ENCODE results near the gene C1orf167. TPM values are rescaled to one million over a fixed set of nuclear protein-coding genes. Genes with fewer than 3 reads are reported as not detected.

The C1orf167 gene
- total and polyA plus RNA-seq, 2 donors from 2014 or later, result 1.9 to 4.2 TPM

DNA sequence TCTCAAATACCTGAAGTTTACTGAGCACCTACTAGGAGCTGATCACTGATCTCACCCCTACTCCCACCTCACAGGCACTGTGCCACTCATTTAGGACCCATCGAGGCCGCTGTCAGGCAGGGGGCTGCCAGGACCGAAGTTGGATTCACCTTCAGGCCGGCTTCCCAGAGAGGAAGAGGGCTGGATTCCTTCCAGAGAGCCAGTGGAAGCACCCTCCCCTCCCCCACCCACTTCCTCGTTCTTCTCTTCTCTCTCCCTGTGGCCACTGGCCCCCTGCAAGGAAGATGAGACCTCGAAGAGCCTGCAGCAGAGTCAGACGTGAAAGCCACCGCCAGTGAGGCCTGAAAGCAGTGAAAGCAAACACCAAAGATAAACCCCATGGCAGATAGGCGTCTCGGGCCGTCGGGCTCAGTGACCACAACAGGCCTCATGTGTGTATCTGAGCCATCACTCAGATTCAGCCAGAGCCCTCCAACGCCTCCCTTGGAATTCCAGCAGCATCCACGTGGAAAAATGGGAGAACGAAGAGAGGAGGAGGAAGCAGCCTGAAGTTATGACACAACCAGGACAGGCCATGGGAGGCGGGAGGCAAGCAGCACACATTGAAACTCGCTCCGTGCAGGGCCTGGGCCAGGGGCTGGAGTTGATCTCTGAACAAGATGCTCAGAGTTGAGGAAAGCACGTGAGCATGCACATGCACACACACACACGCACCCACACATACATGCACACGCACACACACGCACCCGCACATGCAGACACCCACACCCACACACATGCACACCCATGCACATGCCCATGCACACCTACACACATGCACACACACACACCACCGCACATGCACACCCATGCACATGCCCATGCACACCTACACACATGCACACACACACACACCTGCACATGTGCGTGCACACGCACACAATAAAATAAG is 32.2 kb upstream of the C1orf167 start:
- no peak overlapping the region for H3K4me3 ChIP-seq (ENCODE audit: low read length in 3 of 3)
- no peaks in the 10 kb centered on the region for H3K27me3 ChIP-seq (ENCODE audit: control insufficient read depth, insufficient read depth, low read length)
- no peak overlapping the region for H3K27ac ChIP-seq (ENCODE audit: low read depth in 2 of 2, low read length in 2 of 2)
- TF ChIP-seq, protein P1, sequence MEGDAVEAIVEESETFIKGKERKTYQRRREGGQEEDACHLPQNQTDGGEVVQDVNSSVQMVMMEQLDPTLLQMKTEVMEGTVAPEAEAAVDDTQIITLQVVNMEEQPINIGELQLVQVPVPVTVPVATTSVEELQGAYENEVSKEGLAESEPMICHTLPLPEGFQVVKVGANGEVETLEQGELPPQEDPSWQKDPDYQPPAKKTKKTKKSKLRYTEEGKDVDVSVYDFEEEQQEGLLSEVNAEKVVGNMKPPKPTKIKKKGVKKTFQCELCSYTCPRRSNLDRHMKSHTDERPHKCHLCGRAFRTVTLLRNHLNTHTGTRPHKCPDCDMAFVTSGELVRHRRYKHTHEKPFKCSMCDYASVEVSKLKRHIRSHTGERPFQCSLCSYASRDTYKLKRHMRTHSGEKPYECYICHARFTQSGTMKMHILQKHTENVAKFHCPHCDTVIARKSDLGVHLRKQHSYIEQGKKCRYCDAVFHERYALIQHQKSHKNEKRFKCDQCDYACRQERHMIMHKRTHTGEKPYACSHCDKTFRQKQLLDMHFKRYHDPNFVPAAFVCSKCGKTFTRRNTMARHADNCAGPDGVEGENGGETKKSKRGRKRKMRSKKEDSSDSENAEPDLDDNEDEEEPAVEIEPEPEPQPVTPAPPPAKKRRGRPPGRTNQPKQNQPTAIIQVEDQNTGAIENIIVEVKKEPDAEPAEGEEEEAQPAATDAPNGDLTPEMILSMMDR (IDR thresholded peaks at IDR 0.05; ENCODE audit: borderline replicate concordance, extremely low read depth, insufficient read depth), result no peak
- no peaks in the 10 kb centered on the region for H3K9me3 ChIP-seq (ENCODE audit: control insufficient read depth in 2 of 3, insufficient read depth in 1 of 3, low read length in 3 of 3)
- DNase-seq (peak in 4 of 5 donors; percentile 81 to 87 (median 84)), FAIRE-seq (no peak)
- H3K36me3 ChIP-seq (ENCODE audit: control insufficient read depth in 2 of 3, insufficient read depth in 3 of 3, low read length in 3 of 3), result no peaks in the 10 kb centered on the region
- intact Hi-C loops (cut with DNase I), result no loop called here
- H3K9ac ChIP-seq (ENCODE audit: low read length in 3 of 3), result no peak overlapping the region
- H3K4me1 ChIP-seq (ENCODE audit: control insufficient read depth in 2 of 3, insufficient read depth in 2 of 3, low read depth in 1 of 3, low read length in 3 of 3), result peaks cover 0 to 11% (median 2%) of the 10 kb centered on the region in 3 donors

DNA sequence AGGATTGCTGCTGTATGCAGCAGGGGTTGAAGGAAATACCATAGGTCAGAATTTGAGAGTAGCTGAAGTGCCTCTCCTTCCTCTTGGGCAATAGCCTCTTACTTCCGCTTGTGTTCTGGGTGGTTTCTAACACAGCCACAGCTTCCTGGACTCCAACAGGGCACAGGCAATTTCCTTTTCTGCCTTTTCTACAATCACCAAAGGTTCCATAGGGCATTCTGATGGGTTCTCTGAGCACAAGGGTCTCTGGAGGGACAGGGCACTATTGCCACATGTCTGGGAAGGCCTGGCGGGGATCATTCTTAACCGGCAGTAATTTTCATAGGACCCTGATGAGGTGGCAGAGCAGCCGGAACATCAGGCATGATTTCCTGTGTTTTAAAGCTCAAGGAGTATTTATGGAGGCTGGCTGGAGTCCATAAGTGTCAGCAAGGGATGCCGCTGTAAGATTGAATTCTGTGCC is 31.5 kb upstream of the C1orf167 start:
- Histone ChIP-seq H3K36me3 (ENCODE audit: control insufficient read depth in 2 of 3, insufficient read depth in 3 of 3, low read length in 3 of 3) (no peaks in the 10 kb centered on the region), H3K27me3 (ENCODE audit: control insufficient read depth, insufficient read depth, low read length) (no peaks in the 10 kb centered on the region), H3K4me1 (ENCODE audit: control insufficient read depth in 2 of 3, insufficient read depth in 2 of 3, low read depth in 1 of 3, low read length in 3 of 3) (peaks cover 0 to 11% (median 2%) of the 10 kb centered on the region in 3 donors), H3K9me3 (ENCODE audit: control insufficient read depth in 2 of 3, insufficient read depth in 1 of 3, low read length in 3 of 3) (no peaks in the 10 kb centered on the region), H3K9ac (ENCODE audit: low read length in 3 of 3) (no peak overlapping the region), H3K27ac (ENCODE audit: low read depth in 2 of 2, low read length in 2 of 2) (peak overlapping the region; percentile 9 to 20), H3K4me3 (ENCODE audit: low read length in 3 of 3) (no peak overlapping the region)
- DNase-seq (peak in 1 of 5 donors; percentile 34), FAIRE-seq (no peak)
- TF ChIP-seq, protein P1 (IDR thresholded peaks at IDR 0.05; ENCODE audit: borderline replicate concordance, extremely low read depth, insufficient read depth), result no peak
- intact Hi-C loops (cut with DNase I), result no loop called here

DNA sequence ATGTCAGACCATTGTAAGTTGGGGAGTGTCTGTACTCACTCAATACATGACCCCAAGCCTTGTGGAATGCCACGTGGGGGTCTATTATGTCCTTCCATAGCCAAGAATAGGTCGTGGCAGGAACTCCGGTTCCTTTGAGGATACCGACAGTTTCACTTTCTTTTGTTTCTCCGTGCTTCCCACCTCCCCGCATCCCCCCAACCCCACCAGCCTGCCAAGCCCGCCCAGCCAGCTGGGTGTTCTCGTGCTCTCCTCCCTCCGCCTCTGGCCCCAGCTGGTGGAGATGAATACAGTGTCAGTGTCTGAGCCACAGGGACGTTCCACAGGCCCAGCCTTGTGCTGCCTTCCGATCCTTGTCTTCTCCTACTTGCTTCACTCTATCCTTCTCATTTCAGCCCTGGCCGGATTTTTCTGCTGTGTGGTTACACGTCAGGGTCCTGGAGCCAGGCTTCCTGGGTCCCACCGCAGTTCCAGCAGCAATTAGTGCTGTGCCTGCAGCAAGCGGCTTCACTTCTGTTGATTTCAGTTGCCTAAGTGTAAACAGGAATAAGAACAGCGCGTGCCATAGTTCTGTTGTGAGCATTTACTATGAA is 30.2 kb upstream of the C1orf167 start:
- Histone ChIP-seq H3K27me3 (ENCODE audit: control insufficient read depth, insufficient read depth, low read length) (no peaks in the 10 kb centered on the region), H3K4me1 (ENCODE audit: control insufficient read depth in 2 of 3, insufficient read depth in 2 of 3, low read depth in 1 of 3, low read length in 3 of 3) (peaks cover 0 to 13% (median 2%) of the 10 kb centered on the region in 3 donors), H3K27ac (ENCODE audit: low read depth in 2 of 2, low read length in 2 of 2) (peak overlapping the region; percentile 51 to 73), H3K9me3 (ENCODE audit: control insufficient read depth in 2 of 3, insufficient read depth in 1 of 3, low read length in 3 of 3) (no peaks in the 10 kb centered on the region), H3K9ac (ENCODE audit: low read length in 3 of 3) (peak overlapping the region in 2 of 3 donors; percentile 42 to 58), H3K4me3 (ENCODE audit: low read length in 3 of 3) (peak overlapping the region; percentile 37 to 84 (median 60)), H3K36me3 (ENCODE audit: control insufficient read depth in 2 of 3, insufficient read depth in 3 of 3, low read length in 3 of 3) (no peaks in the 10 kb centered on the region)
- FAIRE-seq, result no peak
- intact Hi-C loops (cut with DNase I), result no loop called here
- DNase-seq, result peak; percentile 74 to 93 (median 81)
- TF ChIP-seq, protein P1 (IDR thresholded peaks at IDR 0.05; ENCODE audit: borderline replicate concordance, extremely low read depth, insufficient read depth), result no peak
